Activated gamma-delta T cell treated with anti-CD3 and anti-CD28 coated beads, Interleukin-2, amount 50 U/mL, for 16 hours (primary cell): ENCODE measurements around the gene TEX261.

Experiments
- DNase-seq: peaks from one replicate; pipeline ENCODE4 v3.0.0-alpha.2; 2020; ENCODE audit warnings: low read depth

TEX261 gene

GRCh38 chr2:70959271-70959761, 35.4 kb downstream of the TEX261 start:
- DNase-seq: no peak

- no peak for DNase-seq
These were observed 35.9 kb downstream of the TEX261 start for GRCh38 chr2:70958759-70959158.

- no peak for DNase-seq
These were observed 36.9 kb downstream of the TEX261 start for GRCh38 chr2:70957798-70958197.

- no peak for DNase-seq
These were observed 38.5 kb downstream of the TEX261 start for GRCh38 chr2:70956141-70956540.

DNA sequence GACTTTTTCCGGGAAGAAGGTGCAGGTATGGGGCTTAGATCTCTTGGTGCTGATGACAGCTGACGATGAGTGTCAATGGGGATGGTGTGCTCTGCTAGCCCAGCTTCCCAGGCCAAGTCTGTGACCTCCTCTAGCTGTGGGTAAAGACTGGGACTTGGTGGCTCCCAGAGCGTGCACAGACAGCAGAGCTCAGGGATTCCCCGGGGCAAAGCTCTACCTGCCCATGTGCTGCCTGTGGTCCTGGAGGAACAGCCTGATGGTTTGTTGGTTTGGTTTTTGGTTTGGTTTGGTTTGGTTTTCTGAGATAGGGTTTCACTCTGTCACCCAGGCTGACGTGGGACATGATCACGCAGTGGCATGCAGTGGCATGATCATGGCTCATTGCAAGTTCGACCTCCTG, 39.8 kb downstream of the TEX261 start:
- no peak for DNase-seq

DNA sequence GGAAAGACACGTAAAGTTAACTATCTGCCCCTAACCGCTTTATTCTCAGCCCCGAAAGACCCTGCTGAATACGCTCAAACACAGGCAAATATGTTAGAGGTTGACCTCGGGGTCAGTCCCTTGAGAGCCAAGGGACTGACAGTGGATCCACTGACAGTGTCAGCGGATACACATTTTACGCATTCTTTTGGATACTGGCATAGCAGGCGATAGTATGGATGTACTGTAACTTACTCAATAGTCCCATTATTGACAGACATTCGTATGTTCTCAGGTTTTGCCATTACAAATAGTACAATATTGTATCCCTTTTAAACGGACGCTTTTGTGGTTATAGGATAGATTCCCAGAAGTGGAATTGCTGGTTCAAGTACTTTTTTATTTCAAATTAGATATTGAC, 45.6 kb downstream of the TEX261 start:
- no peak for DNase-seq

DNA sequence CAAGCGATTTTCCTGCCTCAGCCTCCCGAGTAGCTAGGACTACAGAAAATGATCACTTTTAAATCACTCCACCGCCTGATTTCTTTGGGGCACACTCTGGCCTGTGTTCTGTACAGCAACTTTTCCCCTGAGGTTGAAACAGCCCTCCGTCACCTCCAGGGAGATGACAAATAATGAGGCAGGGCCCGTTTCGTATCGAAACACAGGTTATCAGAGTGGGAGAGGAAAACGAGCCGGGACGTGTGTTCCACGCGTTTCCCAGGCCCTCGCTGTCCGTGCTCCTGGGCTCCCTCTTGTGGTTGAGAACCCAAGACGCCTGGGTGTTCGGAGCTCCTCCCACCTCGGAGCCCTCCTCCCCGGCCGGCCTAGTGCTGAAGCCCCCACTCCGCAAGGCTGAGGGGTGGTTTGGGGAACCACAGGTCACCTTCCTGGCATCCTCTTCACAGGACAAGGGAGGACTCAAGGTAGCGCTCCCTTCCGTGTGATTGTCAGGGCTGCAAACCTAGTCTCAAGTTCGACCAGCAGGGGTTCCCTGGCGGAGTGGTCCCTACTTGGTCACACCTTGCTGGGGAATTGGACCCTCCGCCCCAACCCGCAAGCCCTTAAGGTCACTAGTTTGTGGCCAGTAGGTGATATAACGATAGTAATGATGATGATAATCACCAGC, 46.2 kb downstream of the TEX261 start:
- DNase-seq: peak; percentile 62

DNA sequence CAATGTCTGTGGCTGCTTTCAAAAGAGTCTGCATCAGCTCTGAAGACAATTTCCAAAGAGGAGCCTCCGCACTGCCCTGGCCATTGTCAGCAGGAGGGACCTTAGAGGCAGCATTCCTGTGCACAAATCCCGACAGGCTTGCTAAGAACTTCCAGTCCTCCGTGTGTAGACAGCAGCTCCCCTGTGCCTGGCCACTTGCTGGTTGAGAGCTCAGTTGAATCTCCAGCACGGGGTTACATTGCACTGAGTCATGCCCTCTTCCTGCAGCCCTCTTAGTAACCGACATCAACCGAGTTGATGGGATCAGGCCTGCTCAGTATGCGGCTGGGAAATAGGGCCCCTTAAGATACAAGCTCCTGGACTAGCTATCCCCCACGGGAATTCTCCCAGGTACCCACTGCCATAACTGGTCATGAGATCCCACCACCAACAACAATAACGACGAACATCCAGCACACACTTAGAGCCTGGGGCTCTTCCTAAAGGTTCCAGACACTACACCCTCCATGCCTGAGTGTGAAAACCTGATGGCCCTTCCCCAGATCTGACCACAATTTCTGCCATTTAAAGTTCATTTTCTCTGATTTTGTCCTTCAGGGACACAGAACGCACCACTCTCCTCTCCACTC, 47.0 kb downstream of the TEX261 start:
- no peak for DNase-seq

DNA sequence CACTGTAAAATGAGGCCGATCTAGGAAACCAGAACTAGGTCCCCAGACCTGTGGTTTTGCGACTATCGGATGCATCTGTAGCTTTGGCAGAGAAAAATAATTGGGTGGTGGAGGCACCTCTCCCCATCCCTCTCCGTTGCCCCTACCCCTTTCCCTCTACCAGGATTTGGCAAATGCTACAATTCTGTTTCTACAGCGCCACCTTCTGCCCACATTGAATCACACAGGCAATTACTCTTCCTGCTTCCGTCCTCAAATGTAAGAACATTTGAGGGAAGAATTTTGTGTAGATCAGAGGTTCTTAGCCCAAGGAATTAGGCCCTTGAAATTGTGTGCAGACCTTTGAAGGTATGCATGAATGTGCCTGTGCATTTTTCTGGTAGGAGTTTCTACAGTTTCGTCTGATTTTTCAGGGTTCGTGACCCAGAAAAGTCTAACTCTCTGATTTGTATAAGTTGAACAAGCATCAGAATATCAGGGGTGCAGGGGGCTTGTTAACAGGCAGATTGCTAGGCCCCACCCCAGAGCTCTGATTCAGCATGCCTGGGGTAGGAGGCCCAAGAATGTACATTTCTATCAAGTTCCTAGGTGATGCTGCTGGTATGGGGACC, 47.7 kb downstream of the TEX261 start:
- DNase-seq: no peak

GRCh38 chr2:70944111-70944690, 50.5 kb downstream of the TEX261 start:
- no peak for DNase-seq

GRCh38 chr2:70943205-70943871, 51.3 kb downstream of the TEX261 start:
- DNase-seq: no peak

DNA sequence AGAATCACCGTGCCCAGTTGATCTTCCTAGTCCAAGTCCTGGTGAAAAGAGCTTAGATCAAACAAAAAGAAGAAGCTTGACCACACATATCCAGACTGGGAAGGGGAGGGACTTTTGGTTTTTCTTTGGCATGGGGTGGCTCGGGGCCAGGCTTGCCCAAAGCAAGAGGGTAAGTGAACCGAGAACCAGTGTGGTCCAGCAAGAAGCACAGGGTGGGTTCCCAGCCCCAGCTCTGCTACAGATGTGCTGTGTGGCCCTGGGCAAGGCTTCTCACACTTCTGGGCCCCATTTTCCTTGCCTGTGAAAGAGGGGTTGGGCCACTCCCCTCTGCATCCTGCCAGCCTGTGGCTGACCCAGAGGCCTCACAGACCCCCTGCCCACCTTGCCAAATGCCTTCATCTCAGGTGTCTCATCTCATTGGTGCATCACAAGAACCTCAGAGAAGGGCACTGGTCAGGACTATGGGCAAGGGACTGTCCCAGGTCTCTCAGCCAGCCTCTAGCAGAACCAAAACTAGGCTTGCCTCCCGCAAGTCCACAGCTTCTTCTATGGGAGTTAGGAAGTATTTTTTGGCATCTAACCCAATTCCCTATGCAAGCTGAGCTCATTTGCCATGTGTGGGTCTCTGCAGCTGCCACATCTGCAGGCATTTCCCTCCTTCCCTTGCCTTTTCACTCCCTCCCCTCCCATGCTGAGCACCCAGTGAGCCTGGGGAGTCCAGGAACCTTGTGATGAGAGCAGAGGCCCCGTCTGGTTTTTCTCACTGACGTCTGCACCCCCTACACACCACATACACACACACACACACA, 52.1 kb downstream of the TEX261 start:
- DNase-seq: no peak

DNA sequence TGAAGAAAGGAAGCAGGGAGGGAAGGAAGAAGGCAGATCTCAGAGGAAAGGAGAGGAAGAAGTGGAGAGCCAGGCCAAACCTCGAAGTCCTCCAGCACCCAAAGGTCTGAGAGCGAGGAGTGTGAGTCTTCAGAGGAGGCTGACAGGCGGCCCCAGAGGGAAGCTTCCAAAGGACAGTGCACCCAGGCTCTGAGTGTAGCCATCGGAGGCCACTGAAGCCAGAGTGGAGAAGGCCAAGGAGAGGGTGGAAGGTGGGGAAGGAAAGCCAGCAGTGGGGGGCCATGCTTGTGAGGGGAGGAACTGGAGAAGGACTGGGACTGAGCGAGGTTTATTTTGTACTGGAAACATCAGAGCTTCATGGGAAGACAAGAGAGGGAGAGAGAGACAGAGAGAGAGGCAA, 53.0 kb downstream of the TEX261 start:
- no peak for DNase-seq

DNA sequence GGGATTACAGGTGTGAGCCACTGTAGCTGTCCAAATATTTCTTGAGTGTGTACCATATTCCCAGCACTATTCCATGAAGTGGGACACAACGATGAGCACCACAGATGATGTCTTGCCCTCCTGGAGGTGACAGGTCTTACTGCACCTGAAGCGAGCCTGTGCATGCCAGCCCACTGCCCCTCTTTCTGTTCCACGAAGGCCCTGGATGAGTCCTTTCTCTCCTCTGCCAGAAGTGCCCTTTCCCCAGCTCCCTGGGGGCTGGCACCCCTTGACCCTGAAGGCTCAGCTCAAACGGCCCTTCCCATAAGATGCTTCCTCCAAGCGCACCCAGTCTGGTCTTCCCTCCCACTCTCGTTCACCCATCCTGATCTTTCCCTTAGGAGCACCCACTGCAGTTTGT, 53.5 kb downstream of the TEX261 start:
- no peak for DNase-seq

DNA sequence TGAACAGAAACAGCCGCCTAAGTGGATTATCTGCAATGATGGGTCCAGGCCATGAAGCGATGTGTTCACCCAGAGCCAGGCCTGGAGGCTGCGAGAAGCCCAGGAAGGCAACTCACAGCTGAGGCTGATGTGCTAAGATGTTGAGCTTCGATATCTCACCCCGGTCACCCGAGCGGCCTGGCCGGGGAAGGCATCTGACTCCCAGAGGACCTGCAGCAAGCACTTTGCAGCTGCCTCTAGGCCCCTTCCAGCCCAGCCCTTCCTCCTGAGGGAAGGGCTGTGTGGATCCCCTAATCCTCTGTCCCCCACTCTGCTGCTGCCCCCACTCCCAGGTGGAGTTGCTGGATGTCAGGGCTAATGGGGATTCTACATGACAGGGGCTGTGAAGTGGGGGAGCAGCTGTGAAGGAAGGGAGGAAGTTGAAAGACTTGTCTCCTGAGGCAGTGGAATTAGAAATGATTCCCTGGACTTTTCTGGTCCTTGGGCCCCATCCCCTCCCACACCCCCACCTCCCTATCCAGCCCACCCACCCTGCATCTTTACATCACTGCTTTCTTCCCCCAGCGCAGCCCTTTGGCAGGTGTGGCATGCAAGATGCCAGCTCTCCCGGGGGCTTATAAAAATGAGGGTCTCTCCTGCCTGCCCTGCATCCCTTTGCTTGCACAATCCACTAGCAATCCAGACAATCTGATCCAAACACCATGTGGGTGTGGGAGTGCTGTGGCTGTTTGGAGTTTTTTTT, 54.7 kb downstream of the TEX261 start:
- no peak for DNase-seq

DNA sequence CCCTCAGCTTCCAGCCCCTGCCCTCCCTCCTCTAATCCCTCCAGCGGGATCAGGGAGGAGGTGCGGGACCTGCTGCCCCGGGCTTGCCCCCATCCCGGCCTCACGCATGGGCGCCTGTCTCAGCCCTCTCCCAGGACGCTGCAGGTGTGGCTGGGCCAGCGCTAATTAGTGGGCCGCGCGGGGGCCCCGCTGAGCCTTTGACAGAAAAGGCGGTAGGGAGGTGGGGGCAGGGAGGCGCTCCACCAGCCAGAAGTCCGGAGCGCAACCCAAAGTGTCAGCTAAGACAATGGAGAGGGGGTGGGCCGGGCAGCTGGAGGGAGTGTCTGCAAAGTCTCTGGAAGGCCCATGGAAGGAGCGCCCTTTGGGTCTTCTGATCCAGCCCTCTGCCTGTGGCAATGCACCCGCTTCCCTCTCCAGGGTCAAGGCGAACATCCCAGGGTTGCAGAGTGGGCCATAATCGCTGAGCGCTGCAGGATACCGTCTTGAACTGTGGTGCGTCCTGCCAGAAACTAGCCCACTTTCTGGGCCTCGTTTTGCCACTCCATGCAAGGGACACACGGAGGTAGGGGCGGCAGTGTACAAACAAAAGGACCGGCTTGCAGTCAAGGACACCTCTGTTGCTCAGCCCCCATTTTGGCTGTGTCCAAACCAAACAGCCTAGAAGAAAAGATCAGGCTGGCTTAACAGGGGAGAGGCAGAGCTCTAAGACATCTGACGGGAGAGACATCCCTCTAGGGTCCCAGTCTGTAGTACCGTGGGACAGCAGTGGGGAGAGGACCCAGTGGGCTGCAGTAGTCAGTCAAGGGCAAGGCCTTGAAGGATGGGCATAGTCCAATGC, 55.5 kb downstream of the TEX261 start:
- DNase-seq: no peak

GRCh38 chr2:70938586-70938950, 56.1 kb downstream of the TEX261 start:
- DNase-seq: no peak

DNA sequence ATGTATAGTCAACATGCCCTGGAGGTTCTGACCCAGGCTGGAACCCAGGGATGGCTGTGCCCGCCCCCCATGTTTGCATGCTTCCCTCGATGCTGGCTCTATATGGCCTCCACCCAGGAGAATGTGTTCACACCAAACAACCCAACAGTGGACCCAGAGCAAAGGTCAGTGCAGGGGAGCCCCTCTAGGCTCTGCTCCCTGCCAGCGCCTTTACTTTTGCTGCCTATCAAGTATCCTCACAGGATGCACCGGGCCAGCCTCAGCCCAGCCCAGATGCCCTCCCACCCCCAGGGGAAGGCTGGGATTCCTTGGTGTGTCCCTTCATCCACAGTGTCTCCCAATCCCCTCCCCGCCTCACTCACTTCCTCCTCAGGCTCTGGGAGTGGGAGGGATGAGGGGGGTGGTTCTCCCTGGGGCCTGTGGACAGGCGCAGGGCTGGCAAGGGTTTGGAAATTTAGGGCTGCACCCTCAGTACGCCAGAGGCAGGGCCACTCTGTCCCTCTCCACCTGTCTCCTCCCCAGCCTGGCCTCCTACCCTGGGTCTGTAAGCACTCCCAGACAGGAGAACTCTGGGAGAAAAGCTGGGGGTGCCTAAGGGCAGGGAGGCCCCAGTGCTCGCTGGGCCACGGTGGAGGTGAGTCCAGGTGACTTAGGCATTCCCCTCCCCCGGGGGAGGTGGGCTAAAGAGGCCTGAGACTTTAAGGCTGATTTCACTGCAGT, 56.6 kb downstream of the TEX261 start:
- DNase-seq: no peak
